Measurements from ENCODE around the gene FAM13B.

FAM13B gene

GRCh38 chr5:137899493-137899892 is 133.4 kb downstream of the FAM13B start:
- Mint-ChIP-seq H3K4me1 (no peaks in the 10 kb centered on the region), H3K9me3 (no peaks in the 10 kb centered on the region), H3K27me3 (peaks cover 16% of the 10 kb centered on the region), H3K4me3 (no peak overlapping the region), H3K36me3 (ENCODE audit: insufficient read depth) (no peaks in the 10 kb centered on the region), H3K27ac (ENCODE audit: low read depth) (no peak overlapping the region)
- no peak for ATAC-seq (replicated peaks; ENCODE audit: extremely low read depth, poor library complexity, severe bottlenecking)
- DNase-seq (ENCODE audit: low spot score in 2 of 2): no peak

- H3K27ac Mint-ChIP-seq (ENCODE audit: low read depth): no peak overlapping the region
- H3K36me3 Mint-ChIP-seq (ENCODE audit: insufficient read depth): no peaks in the 10 kb centered on the region
- no peak overlapping the region for H3K4me3 Mint-ChIP-seq
- no peaks in the 10 kb centered on the region for H3K9me3 Mint-ChIP-seq
- peaks cover 9% of the 10 kb centered on the region for H3K27me3 Mint-ChIP-seq
- DNase-seq (ENCODE audit: low spot score in 2 of 2): no peak
- no peak for ATAC-seq (replicated peaks; ENCODE audit: extremely low read depth, poor library complexity, severe bottlenecking)
- H3K4me1 Mint-ChIP-seq: no peaks in the 10 kb centered on the region
These were observed 136.3 kb downstream of the FAM13B start for GRCh38 chr5:137896560-137896959.

- no peak for DNase-seq (ENCODE audit: low spot score in 2 of 2)
- Mint-ChIP-seq H3K27ac (ENCODE audit: low read depth) (no peak overlapping the region), H3K27me3 (no peaks in the 10 kb centered on the region), H3K4me1 (no peaks in the 10 kb centered on the region), H3K9me3 (no peaks in the 10 kb centered on the region), H3K36me3 (ENCODE audit: insufficient read depth) (no peaks in the 10 kb centered on the region), H3K4me3 (no peak overlapping the region)
- ATAC-seq (replicated peaks; ENCODE audit: extremely low read depth, poor library complexity, severe bottlenecking): no peak
These were observed 138.3 kb downstream of the FAM13B start for GRCh38 chr5:137894586-137894985.

- Mint-ChIP-seq H3K4me1 (peaks cover 11% of the 10 kb centered on the region), H3K36me3 (ENCODE audit: insufficient read depth) (peaks cover 10% of the 10 kb centered on the region), H3K27me3 (no peaks in the 10 kb centered on the region), H3K4me3 (no peak overlapping the region), H3K27ac (ENCODE audit: low read depth) (no peak overlapping the region), H3K9me3 (no peaks in the 10 kb centered on the region)
- DNase-seq (ENCODE audit: low spot score in 2 of 2) (no peak), ATAC-seq (replicated peaks; ENCODE audit: extremely low read depth, poor library complexity, severe bottlenecking) (no peak)
These were observed 141.0 kb downstream of the FAM13B start for GRCh38 chr5:137891849-137892248.

GRCh38 chr5:137890845-137891244 is 142.0 kb downstream of the FAM13B start:
- H3K4me1 Mint-ChIP-seq: peaks cover 18% of the 10 kb centered on the region
- no peak for ATAC-seq (replicated peaks; ENCODE audit: extremely low read depth, poor library complexity, severe bottlenecking)
- no peaks in the 10 kb centered on the region for H3K9me3 Mint-ChIP-seq
- H3K27ac Mint-ChIP-seq (ENCODE audit: low read depth): no peak overlapping the region
- peaks cover 10% of the 10 kb centered on the region for H3K36me3 Mint-ChIP-seq (ENCODE audit: insufficient read depth)
- no peak for DNase-seq (ENCODE audit: low spot score in 2 of 2)
- no peak overlapping the region for H3K4me3 Mint-ChIP-seq
- no peaks in the 10 kb centered on the region for H3K27me3 Mint-ChIP-seq

GRCh38 chr5:137888863-137889759 is 143.8 kb downstream of the FAM13B start, which contains the start of gene PKD2L2:
TSS of gene PKD2L2 (plus strand) at chr5:137889457. CDS start at chr5:137889492, 35 bp downstream.
- Mint-ChIP-seq H3K4me1 (peaks cover 18% of the 10 kb centered on the region), H3K9me3 (no peaks in the 10 kb centered on the region), H3K4me3 (peak within 1 kb of the TSS; percentile 85), H3K27ac (ENCODE audit: low read depth) (peak within 1 kb of the TSS; percentile 89), H3K36me3 (ENCODE audit: insufficient read depth) (peaks cover 10% of the 10 kb centered on the region), H3K27me3 (no peaks in the 10 kb centered on the region)
- DNase-seq (ENCODE audit: low spot score in 2 of 2): peak; percentile 51 to 71
- peak; percentile 93 for ATAC-seq (replicated peaks; ENCODE audit: extremely low read depth, poor library complexity, severe bottlenecking)

- Mint-ChIP-seq H3K27me3 (no peaks in the 10 kb centered on the region), H3K4me1 (peaks cover 18% of the 10 kb centered on the region), H3K36me3 (ENCODE audit: insufficient read depth) (peaks cover 10% of the 10 kb centered on the region), H3K9me3 (no peaks in the 10 kb centered on the region), H3K27ac (ENCODE audit: low read depth) (peak overlapping the region; percentile 89), H3K4me3 (peak overlapping the region; percentile 85)
- DNase-seq (ENCODE audit: low spot score in 2 of 2): no peak
- ATAC-seq (replicated peaks; ENCODE audit: extremely low read depth, poor library complexity, severe bottlenecking): peak; percentile 2
These were observed 144.4 kb downstream of the FAM13B start for GRCh38 chr5:137888466-137888862.

Measured in central memory CD8-positive, alpha-beta T cell (primary cell).